GM12873 (cell line): ENCODE data around the gene FZR1.

Experiments used
- TF ChIP-seq, protein P1 (sequence below): IDR thresholded peaks from 2 replicates; pipeline ENCODE4 v1.5.1; 2012; ENCODE audit warnings: low read depth, mild to moderate bottlenecking, moderate library complexity, low read length, control low read depth; ENCODE audit not compliant: insufficient read depth; ENCODE audit errors: missing control alignments

The FZR1 gene

GRCh38 chr19:3580156-3580934 lies 74.2 kb downstream of the FZR1 start:
- TF ChIP-seq, protein P1, sequence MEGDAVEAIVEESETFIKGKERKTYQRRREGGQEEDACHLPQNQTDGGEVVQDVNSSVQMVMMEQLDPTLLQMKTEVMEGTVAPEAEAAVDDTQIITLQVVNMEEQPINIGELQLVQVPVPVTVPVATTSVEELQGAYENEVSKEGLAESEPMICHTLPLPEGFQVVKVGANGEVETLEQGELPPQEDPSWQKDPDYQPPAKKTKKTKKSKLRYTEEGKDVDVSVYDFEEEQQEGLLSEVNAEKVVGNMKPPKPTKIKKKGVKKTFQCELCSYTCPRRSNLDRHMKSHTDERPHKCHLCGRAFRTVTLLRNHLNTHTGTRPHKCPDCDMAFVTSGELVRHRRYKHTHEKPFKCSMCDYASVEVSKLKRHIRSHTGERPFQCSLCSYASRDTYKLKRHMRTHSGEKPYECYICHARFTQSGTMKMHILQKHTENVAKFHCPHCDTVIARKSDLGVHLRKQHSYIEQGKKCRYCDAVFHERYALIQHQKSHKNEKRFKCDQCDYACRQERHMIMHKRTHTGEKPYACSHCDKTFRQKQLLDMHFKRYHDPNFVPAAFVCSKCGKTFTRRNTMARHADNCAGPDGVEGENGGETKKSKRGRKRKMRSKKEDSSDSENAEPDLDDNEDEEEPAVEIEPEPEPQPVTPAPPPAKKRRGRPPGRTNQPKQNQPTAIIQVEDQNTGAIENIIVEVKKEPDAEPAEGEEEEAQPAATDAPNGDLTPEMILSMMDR, result no peak

GRCh38 chr19:3585301-3586126 lies 79.4 kb downstream of the FZR1 start, which contains the start of gene GIPC3:
GIPC3 (plus strand) TSS chr19:3585478; CDS start chr19:3585598, 120 bp downstream.
- TF ChIP-seq, protein P1, result no peak

DNA sequence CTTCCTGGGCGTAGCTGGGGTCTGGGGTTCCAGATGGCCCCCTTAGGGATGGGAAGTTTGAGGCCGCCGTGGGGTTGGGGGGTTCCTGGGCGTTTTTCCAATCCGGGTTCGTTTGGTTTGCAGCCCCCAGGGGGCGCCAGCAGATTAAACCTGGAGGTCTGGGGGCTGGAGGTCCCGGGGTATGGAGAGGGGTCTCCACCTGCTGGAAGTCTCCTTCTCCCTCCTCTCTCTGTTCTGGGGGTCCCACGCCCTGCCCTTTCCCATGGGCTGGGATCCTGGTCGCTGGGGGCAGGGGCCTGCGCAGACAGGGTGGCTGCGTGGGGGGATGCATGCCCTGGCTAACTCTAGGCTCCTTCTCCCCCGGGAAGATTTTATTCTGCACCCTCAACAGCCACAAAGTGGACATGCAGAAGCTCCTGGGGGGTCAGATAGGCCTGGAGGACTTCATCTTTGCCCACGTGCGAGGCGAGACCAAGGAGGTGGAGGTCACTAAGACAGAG lies 80.1 kb downstream of the FZR1 start:
- TF ChIP-seq, protein P1, result peak; percentile 60

DNA sequence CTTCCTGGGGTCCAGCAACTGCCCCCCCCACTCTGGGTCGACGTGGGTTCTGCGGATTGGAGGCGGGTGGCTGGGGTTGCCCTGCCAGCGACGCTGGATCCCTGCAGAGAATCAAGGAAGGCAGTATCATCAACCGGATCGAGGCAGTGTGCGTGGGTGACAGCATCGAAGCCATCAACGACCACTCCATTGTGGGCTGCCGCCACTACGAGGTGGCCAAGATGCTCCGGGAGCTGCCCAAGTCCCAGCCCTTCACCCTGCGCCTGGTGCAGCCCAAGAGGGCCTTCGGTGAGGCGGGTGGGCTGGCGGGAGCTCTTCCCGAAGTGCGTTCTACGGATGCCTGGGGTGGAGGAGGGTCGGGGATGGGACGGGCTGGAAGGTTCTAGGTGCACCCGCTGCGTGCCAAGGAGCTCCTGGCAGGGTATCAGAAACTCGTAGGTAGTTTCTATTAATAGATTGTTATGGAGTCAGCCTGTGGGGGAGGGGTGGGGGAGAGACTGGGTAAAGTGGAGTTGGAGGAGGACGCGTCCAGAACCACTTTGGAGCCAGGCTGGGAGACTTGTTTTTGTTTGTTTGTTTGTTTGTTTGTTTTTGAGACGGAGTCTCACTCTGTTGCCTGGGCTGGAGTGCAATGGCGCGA lies 80.7 kb downstream of the FZR1 start:
- TF ChIP-seq, protein P1, result no peak
